HEK293 (cell line): ENCODE data around the gene UBTD1.
A peak's percentile ranks its signal among the peaks of the same experiment; 100 is the strongest.

ENCODE experiments used
- CTCF ChIA-PET: fragments of 350-600 bp; formaldehyde crosslinking; extraction: SDS; loops from one replicate; lab custom pipeline; 2021; ENCODE audit warnings: antibody characterized with exemption; lab: Yijun Ruan, JAX
- POLR2A ChIA-PET: fragments of 300-600 bp; formaldehyde crosslinking; extraction: SDS; loops from one replicate; lab custom pipeline; 2020; ENCODE audit warnings: antibody characterized with exemption, inconsistent platforms; lab: Yijun Ruan, JAX
- H3K27ac ChIP-seq: fragments of 200-500 bp; sonication (Bioruptor generic); 2 replicates; pipeline ENCODE4 v1.5.1; 2014; ENCODE audit warnings: low read depth, low read length, control low read depth, inconsistent platforms; ENCODE audit errors: extremely low read depth
- H3K36me3 ChIP-seq, 2 experiments: fragments of 200-500 bp in 1 of 2; sonication (Bioruptor generic) in 1 of 2; 1 replicate in 1 of 2; 2 replicates in 1 of 2; pipeline ENCODE4 v1.5.1; 2014 to 2017; ENCODE audit warnings: inconsistent platforms in 2 of 2, low read length in 2 of 2; ENCODE audit not compliant: control insufficient read depth in 2 of 2, insufficient read depth in 1 of 2
- H3K4me1 ChIP-seq: fragments of 200-500 bp; sonication (Bioruptor generic); 2 replicates; pipeline ENCODE4 v1.5.1; 2014; ENCODE audit warnings: mild to moderate bottlenecking, low read length, inconsistent platforms; ENCODE audit not compliant: control insufficient read depth, insufficient read depth
- H3K4me3 ChIP-seq: 2 replicates; pipeline ENCODE4 v1.5.1; 2011; ENCODE audit warnings: low read depth, mild to moderate bottlenecking, control low read depth, low read length, moderate library complexity
- H3K9me3 ChIP-seq: fragments of 200-500 bp; sonication (Bioruptor generic); 2 replicates; pipeline ENCODE4 v1.5.1; 2014; ENCODE audit warnings: low read depth, low read length, inconsistent platforms; ENCODE audit not compliant: control insufficient read depth, insufficient read depth
- BCL11A ChIP-seq: fragments of 450-650 bp; formaldehyde crosslinking; IDR thresholded peaks from 2 replicates; pipeline ENCODE4 v1.5.1; 2016; ENCODE audit warnings: low read depth, missing biosample characterization, missing genetic modification characterization
- GLIS2 ChIP-seq: fragments of 450-650 bp; formaldehyde crosslinking; IDR thresholded peaks from 2 replicates; pipeline ENCODE4 v1.5.1; 2016; ENCODE audit warnings: missing biosample characterization, missing genetic modification characterization
- HIC1 ChIP-seq: fragments of 450-650 bp; formaldehyde crosslinking; IDR thresholded peaks from 2 replicates; pipeline ENCODE4 v1.5.1; 2016; ENCODE audit warnings: missing biosample characterization, missing genetic modification characterization
- IKZF3 ChIP-seq: fragments of 450-650 bp; IDR thresholded peaks from 2 replicates; pipeline ENCODE4 v1.5.0; 2018; ENCODE audit warnings: missing biosample characterization, mild to moderate bottlenecking, missing genetic modification characterization, moderate library complexity
- PRDM2 ChIP-seq: fragments of 450-650 bp; formaldehyde crosslinking; IDR thresholded peaks from 2 replicates; pipeline ENCODE4 v1.5.1; 2016; ENCODE audit warnings: missing biosample characterization, missing genetic modification characterization, borderline replicate concordance
- SCRT2 ChIP-seq: fragments of 450-650 bp; formaldehyde crosslinking; IDR thresholded peaks from 2 replicates; pipeline ENCODE4 v1.5.1; 2016; ENCODE audit warnings: missing biosample characterization, missing genetic modification characterization
- ZBTB21 ChIP-seq: fragments of 450-650 bp; formaldehyde crosslinking; IDR thresholded peaks from 2 replicates; pipeline ENCODE4 v1.5.1; 2017; ENCODE audit warnings: missing biosample characterization, missing genetic modification characterization
- ZEB2 ChIP-seq: fragments of 450-650 bp; formaldehyde crosslinking; IDR thresholded peaks from 2 replicates; pipeline ENCODE4 v1.5.1; 2016; ENCODE audit warnings: missing biosample characterization, missing genetic modification characterization
- ZNF366 ChIP-seq: fragments of 450-650 bp; formaldehyde crosslinking; conservative IDR thresholded peaks from 2 replicates; pipeline ENCODE4 v1.5.1; 2016; ENCODE audit warnings: missing biosample characterization, missing genetic modification characterization
- ZNF394 ChIP-seq: fragments of 450-650 bp; formaldehyde crosslinking; IDR thresholded peaks from 2 replicates; pipeline ENCODE4 v1.5.1; 2016; ENCODE audit warnings: missing biosample characterization, missing genetic modification characterization, mild to moderate bottlenecking, moderate library complexity, borderline replicate concordance
- ZNF449 ChIP-seq: fragments of 450-650 bp; formaldehyde crosslinking; IDR thresholded peaks from 2 replicates; pipeline ENCODE4 v1.5.1; 2017; ENCODE audit warnings: missing biosample characterization, mild to moderate bottlenecking, missing genetic modification characterization, moderate library complexity
- ZNF600 ChIP-seq: fragments of 450-650 bp; formaldehyde crosslinking; IDR thresholded peaks from 2 replicates; pipeline ENCODE4 v1.5.1; 2016; ENCODE audit warnings: missing biosample characterization, missing genetic modification characterization
- ZNF692 ChIP-seq: fragments of 450-650 bp; formaldehyde crosslinking; IDR thresholded peaks from 2 replicates; pipeline ENCODE4 v1.5.1; 2016; ENCODE audit warnings: missing biosample characterization, missing genetic modification characterization
- ZNF707 ChIP-seq: fragments of 450-650 bp; formaldehyde crosslinking; IDR thresholded peaks from 2 replicates; pipeline ENCODE4 v1.5.1; 2016; ENCODE audit warnings: missing biosample characterization, missing genetic modification characterization
- ZNF768 ChIP-seq: fragments of 450-650 bp; formaldehyde crosslinking; IDR thresholded peaks from 2 replicates; pipeline ENCODE4 v1.5.1; 2018; ENCODE audit warnings: missing biosample characterization, mild to moderate bottlenecking, missing genetic modification characterization
- ZNF777 ChIP-seq: fragments of 450-650 bp; formaldehyde crosslinking; IDR thresholded peaks from 2 replicates; pipeline ENCODE4 v1.5.1; 2017; ENCODE audit warnings: missing biosample characterization, missing genetic modification characterization, borderline replicate concordance
- ZNF792 ChIP-seq: fragments of 450-650 bp; formaldehyde crosslinking; IDR thresholded peaks from 2 replicates; pipeline ENCODE4 v1.5.1; 2016; ENCODE audit warnings: missing biosample characterization, missing genetic modification characterization
- TF ChIP-seq, protein P1 (sequence below): fragments of 450-650 bp; formaldehyde crosslinking; IDR thresholded peaks from 2 replicates; pipeline ENCODE4 v1.5.1; 2016; ENCODE audit warnings: missing biosample characterization, missing genetic modification characterization
- TF ChIP-seq, protein P2 (sequence below): fragments of 450-650 bp; formaldehyde crosslinking; IDR thresholded peaks from 2 replicates; pipeline ENCODE4 v1.5.1; 2016; ENCODE audit warnings: missing biosample characterization, missing genetic modification characterization

Gene UBTD1

GRCh38 chr10:97542169-97543024 lies 43.7 kb downstream of the UBTD1 start:
- CTCF ChIA-PET: interaction anchor here (0.6 to 1.9 kb wide), 5 partner anchors 12 to 139 kb away, joined by 3 to 6 read pairs (median 3); no protein-coding TSS in a partner anchor
- H3K9me3 ChIP-seq: no peaks in the 10 kb centered on the region
- no peaks in the 10 kb centered on the region for H3K36me3 ChIP-seq
- H3K27ac ChIP-seq: peak overlapping the region; percentile 64
- H3K4me3 ChIP-seq: no peak overlapping the region
- H3K4me1 ChIP-seq: peaks cover 8% of the 10 kb centered on the region; the same call in 1 of the 2 replicates
- POLR2A ChIA-PET: interaction anchor here (0.7 kb wide), 1 partner anchor 1760 kb away, joined by 16 read pairs; no protein-coding TSS in a partner anchor
- TF ChIP-seq ZNF768 (no peak), BCL11A (no peak), ZNF366 (tag by site-specific recombination) (peak; percentile 86), ZNF777 (tag by site-specific recombination) (no peak), ZNF449 (tag by site-specific recombination) (peak; percentile 40; the same call in 1 of the 2 replicates), ZNF394 (peak; percentile 52), ZEB2 (tag by site-specific recombination) (peak; percentile 69), ZNF600 (tag by site-specific recombination) (peak; percentile 94), ZNF692 (tag by site-specific recombination) (peak; percentile 70; the same call in 1 of the 2 replicates), ZBTB21 (tag by site-specific recombination) (0 out of 2 replicates have a peak, but pooled peaks have one; percentile 10), GLIS2 (tag by site-specific recombination) (peak; percentile 71), PRDM2 (tag by site-specific recombination) (no peak), ZNF707 (tag by site-specific recombination) (0 out of 2 replicates have a peak, but pooled peaks have one; percentile 5), IKZF3 (tag by site-specific recombination) (peak; percentile 76), ZNF792 (tag by site-specific recombination) (no peak), HIC1 (tag by site-specific recombination) (peak; percentile 89), SCRT2 (tag by site-specific recombination) (peak; percentile 93)
- TF ChIP-seq, protein P1, sequence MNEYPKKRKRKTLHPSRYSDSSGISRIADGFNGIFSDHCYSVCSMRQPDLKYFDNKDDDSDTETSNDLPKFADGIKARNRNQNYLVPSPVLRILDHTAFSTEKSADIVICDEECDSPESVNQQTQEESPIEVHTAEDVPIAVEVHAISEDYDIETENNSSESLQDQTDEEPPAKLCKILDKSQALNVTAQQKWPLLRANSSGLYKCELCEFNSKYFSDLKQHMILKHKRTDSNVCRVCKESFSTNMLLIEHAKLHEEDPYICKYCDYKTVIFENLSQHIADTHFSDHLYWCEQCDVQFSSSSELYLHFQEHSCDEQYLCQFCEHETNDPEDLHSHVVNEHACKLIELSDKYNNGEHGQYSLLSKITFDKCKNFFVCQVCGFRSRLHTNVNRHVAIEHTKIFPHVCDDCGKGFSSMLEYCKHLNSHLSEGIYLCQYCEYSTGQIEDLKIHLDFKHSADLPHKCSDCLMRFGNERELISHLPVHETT (tag by site-specific recombination): peak; percentile 37; the same call in 1 of the 2 replicates
- TF ChIP-seq, protein P2, sequence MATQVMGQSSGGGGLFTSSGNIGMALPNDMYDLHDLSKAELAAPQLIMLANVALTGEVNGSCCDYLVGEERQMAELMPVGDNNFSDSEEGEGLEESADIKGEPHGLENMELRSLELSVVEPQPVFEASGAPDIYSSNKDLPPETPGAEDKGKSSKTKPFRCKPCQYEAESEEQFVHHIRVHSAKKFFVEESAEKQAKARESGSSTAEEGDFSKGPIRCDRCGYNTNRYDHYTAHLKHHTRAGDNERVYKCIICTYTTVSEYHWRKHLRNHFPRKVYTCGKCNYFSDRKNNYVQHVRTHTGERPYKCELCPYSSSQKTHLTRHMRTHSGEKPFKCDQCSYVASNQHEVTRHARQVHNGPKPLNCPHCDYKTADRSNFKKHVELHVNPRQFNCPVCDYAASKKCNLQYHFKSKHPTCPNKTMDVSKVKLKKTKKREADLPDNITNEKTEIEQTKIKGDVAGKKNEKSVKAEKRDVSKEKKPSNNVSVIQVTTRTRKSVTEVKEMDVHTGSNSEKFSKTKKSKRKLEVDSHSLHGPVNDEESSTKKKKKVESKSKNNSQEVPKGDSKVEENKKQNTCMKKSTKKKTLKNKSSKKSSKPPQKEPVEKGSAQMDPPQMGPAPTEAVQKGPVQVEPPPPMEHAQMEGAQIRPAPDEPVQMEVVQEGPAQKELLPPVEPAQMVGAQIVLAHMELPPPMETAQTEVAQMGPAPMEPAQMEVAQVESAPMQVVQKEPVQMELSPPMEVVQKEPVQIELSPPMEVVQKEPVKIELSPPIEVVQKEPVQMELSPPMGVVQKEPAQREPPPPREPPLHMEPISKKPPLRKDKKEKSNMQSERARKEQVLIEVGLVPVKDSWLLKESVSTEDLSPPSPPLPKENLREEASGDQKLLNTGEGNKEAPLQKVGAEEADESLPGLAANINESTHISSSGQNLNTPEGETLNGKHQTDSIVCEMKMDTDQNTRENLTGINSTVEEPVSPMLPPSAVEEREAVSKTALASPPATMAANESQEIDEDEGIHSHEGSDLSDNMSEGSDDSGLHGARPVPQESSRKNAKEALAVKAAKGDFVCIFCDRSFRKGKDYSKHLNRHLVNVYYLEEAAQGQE: no peak
